ENCODE measurements around the gene SRSF3.
A peak's percentile ranks its signal among the peaks of the same experiment; 100 is the strongest.
"Not testable (repeated sequence)": the region's sequence is repeated elsewhere in the genome, so short reads cannot be mapped to it uniquely, and the experiment has no call there.

Gene SRSF3

GRCh38 chr6:36594029-36594815 lies at the start of gene SRSF3:
SRSF3 (plus strand) TSS chr6:36594362; CDS start chr6:36596763, 2,401 bp downstream.
- DNase-seq: peak; percentile 98

GRCh38 chr6:36545767-36546307 lies 48.3 kb upstream of the SRSF3 start:
- no peak for DNase-seq

- DNase-seq: peak; percentile 21
Observed at GRCh38 chr6:36546308-36546919, 47.7 kb upstream of the SRSF3 start.

- peak; percentile 94 for DNase-seq
Observed at GRCh38 chr6:36546920-36547645, 47.1 kb upstream of the SRSF3 start, which contains the start of gene STK38. STK38 (minus strand) TSS chr6:36547479; CDS start chr6:36540202, 7,277 bp downstream.

GRCh38 chr6:36547646-36548400 lies 46.3 kb upstream of the SRSF3 start:
- peak; percentile 12 for DNase-seq

GRCh38 chr6:36548401-36548743 lies 45.8 kb upstream of the SRSF3 start:
- DNase-seq: no peak

GRCh38 chr6:36550473-36551000 lies 43.6 kb upstream of the SRSF3 start:
- DNase-seq: no peak

- no peak for DNase-seq
Observed at GRCh38 chr6:36555750-36556252, 38.4 kb upstream of the SRSF3 start.

- no peak for DNase-seq
Observed at GRCh38 chr6:36556281-36556680, 37.9 kb upstream of the SRSF3 start.

GRCh38 chr6:36559011-36559793 lies 35.0 kb upstream of the SRSF3 start:
- DNase-seq: no peak

GRCh38 chr6:36560822-36561221 lies 33.3 kb upstream of the SRSF3 start:
- DNase-seq: no peak

GRCh38 chr6:36563237-36563927 lies 30.8 kb upstream of the SRSF3 start:
- DNase-seq: no peak

GRCh38 chr6:36563928-36564284 lies 30.3 kb upstream of the SRSF3 start:
- no peak for DNase-seq

GRCh38 chr6:36566418-36566905 lies 27.7 kb upstream of the SRSF3 start:
- no peak for DNase-seq

GRCh38 chr6:36570264-36570663 lies 23.9 kb upstream of the SRSF3 start:
- no peak for DNase-seq

- no peak for DNase-seq
Observed at GRCh38 chr6:36571122-36572043, 22.8 kb upstream of the SRSF3 start.

- not testable (repeated sequence) for DNase-seq
Observed at GRCh38 chr6:36572353-36573311, 21.5 kb upstream of the SRSF3 start.

GRCh38 chr6:36574679-36575078 lies 19.5 kb upstream of the SRSF3 start:
- DNase-seq: no peak

Measured in CD4-positive, alpha-beta T cell treated with Interleukin-12 subunit alpha and Interleukin-12 subunit beta, for 1 hour (primary cell).